Nephron progenitor cell (in vitro differentiated cells): ENCODE measurements around the gene SPNS3.

Experiments used
- DNase-seq: peaks from one replicate; pipeline ENCODE4 v3.0.0; 2021
- H3K27ac Mint-ChIP-seq: 2 replicates; pipeline ENCODE4 v1.8.0; 2021; ENCODE audit warnings: mild to moderate bottlenecking, moderate library complexity, mixed read lengths
- H3K27me3 Mint-ChIP-seq: 2 replicates; pipeline ENCODE4 v1.8.0; 2021; ENCODE audit warnings: mild to moderate bottlenecking, low read depth, mixed read lengths; ENCODE audit not compliant: poor library complexity
- H3K36me3 Mint-ChIP-seq: 2 replicates; pipeline ENCODE4 v1.8.0; 2021; ENCODE audit warnings: low read depth, mixed read lengths
- H3K4me1 Mint-ChIP-seq: 2 replicates; pipeline ENCODE4 v1.8.0; 2021; ENCODE audit warnings: mixed read lengths
- H3K4me3 Mint-ChIP-seq: 2 replicates; pipeline ENCODE4 v1.8.0; 2021; ENCODE audit warnings: mild to moderate bottlenecking, moderate library complexity, mixed read lengths
- H3K9me3 Mint-ChIP-seq: 2 replicates; pipeline ENCODE4 v1.8.0; 2021; ENCODE audit warnings: mild to moderate bottlenecking, moderate library complexity, mixed read lengths
- TF ChIP-seq, protein P1 (sequence below): fragments of 200-600 bp; sonication (generic); IDR thresholded peaks from 2 replicates; pipeline ENCODE4 v1.5.0; 2021; ENCODE audit warnings: antibody characterized with exemption

Gene SPNS3

DNA sequence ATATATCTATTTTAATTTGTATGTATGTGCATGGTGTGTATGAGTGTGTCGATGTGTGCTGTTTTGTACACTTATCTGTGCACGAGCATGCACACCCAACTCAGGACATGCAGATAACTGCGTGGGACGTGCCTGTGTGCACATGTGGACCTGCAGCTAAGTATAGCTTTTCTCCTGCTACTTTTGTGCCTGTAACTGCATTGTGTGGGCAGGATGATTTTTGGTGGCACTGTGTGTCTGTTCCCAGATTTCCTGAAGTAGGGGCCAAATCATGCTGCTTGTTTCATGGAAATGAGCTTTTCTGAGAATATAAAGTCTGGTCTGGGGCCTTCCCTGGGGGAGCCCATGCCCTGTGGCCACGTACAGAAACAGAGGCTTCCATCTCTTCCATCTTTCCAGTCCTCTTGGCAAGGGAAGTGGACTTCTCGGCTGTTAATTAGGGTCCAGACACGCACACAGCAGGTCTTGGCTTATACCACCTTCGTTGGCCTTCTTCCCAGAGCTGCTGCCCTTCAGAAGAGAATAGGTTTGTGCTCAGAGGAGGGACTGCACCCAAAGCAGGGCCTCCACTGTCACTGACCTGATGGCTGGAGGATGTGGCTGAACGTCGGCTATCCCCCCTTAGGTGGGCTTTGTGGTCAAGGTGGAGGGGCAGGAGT lies 30.2 kb downstream of the SPNS3 start:
- TF ChIP-seq, protein P1, sequence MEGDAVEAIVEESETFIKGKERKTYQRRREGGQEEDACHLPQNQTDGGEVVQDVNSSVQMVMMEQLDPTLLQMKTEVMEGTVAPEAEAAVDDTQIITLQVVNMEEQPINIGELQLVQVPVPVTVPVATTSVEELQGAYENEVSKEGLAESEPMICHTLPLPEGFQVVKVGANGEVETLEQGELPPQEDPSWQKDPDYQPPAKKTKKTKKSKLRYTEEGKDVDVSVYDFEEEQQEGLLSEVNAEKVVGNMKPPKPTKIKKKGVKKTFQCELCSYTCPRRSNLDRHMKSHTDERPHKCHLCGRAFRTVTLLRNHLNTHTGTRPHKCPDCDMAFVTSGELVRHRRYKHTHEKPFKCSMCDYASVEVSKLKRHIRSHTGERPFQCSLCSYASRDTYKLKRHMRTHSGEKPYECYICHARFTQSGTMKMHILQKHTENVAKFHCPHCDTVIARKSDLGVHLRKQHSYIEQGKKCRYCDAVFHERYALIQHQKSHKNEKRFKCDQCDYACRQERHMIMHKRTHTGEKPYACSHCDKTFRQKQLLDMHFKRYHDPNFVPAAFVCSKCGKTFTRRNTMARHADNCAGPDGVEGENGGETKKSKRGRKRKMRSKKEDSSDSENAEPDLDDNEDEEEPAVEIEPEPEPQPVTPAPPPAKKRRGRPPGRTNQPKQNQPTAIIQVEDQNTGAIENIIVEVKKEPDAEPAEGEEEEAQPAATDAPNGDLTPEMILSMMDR, result no peak
- peaks cover 23% of the 10 kb centered on the region for H3K9me3 Mint-ChIP-seq
- peaks cover 27% of the 10 kb centered on the region for H3K27me3 Mint-ChIP-seq
- peaks cover 3% of the 10 kb centered on the region for H3K36me3 Mint-ChIP-seq
- DNase-seq, result no peak
- no peak overlapping the region for H3K27ac Mint-ChIP-seq
- H3K4me3 Mint-ChIP-seq, result no peak overlapping the region
- H3K4me1 Mint-ChIP-seq, result peaks cover 19% of the 10 kb centered on the region

DNA sequence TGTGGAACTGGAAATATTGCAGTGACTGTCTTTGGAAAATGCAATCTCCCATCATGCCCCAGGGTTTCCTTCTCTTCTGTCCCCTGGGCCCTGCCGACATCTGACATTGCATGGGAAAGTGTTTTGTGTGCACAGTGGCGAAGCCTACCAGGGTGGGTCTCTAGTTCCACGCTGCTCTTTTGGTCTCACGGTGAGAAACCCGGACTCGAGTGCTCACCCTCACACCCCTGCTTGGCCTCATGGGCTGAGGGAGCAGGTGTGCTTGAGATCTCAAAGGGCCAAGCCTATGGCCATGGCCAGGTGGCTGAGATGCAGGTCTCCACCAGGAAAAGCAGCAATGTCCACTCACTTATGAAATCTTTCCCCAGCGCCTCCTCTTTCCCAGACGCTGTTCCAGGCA lies 32.0 kb downstream of the SPNS3 start:
- Mint-ChIP-seq H3K27ac (no peak overlapping the region), H3K9me3 (peaks cover 12% of the 10 kb centered on the region), H3K36me3 (no peaks in the 10 kb centered on the region), H3K4me3 (no peak overlapping the region), H3K4me1 (peaks cover 19% of the 10 kb centered on the region), H3K27me3 (peaks cover 29% of the 10 kb centered on the region)
- no peak for DNase-seq
- TF ChIP-seq, protein P1, result no peak

GRCh38 chr17:4467287-4467686 lies 33.5 kb downstream of the SPNS3 start:
- H3K27ac Mint-ChIP-seq, result peak overlapping the region; percentile 36
- TF ChIP-seq, protein P1, result no peak
- peaks cover 19% of the 10 kb centered on the region for H3K4me1 Mint-ChIP-seq
- peak; percentile 72 for DNase-seq
- H3K4me3 Mint-ChIP-seq, result no peak overlapping the region
- H3K36me3 Mint-ChIP-seq, result no peaks in the 10 kb centered on the region
- peaks cover 27% of the 10 kb centered on the region for H3K27me3 Mint-ChIP-seq
- peaks cover 4% of the 10 kb centered on the region for H3K9me3 Mint-ChIP-seq

- H3K9me3 Mint-ChIP-seq, result no peaks in the 10 kb centered on the region
- H3K27ac Mint-ChIP-seq, result no peak overlapping the region
- no peak overlapping the region for H3K4me3 Mint-ChIP-seq
- peaks cover 28% of the 10 kb centered on the region for H3K27me3 Mint-ChIP-seq
- TF ChIP-seq, protein P1, result no peak
- peaks cover 19% of the 10 kb centered on the region for H3K4me1 Mint-ChIP-seq
- no peaks in the 10 kb centered on the region for H3K36me3 Mint-ChIP-seq
- no peak for DNase-seq
These were observed 35.8 kb downstream of the SPNS3 start for GRCh38 chr17:4469552-4469951.

DNA sequence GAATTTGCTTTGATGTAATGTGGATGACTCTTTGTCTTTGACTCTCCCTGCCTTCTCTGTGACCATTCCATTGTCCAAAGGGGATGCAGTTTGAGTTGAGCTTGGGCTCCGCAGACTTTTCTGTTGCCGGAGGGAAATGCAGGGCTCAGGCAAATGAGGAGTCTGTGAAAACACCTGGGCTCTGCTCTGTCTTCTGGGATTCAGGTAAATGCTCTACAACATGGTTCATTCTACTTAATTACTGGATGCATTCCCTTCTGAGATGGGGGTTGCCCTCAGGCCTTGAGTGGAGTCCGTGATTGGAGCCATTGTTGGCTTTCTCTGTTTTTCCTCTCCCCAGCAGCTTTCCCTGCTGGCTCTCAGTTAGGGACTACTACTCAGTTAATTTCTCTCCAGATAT lies 38.5 kb downstream of the SPNS3 start:
- Mint-ChIP-seq H3K4me3 (no peak overlapping the region), H3K27me3 (peaks cover 25% of the 10 kb centered on the region), H3K27ac (no peak overlapping the region), H3K36me3 (no peaks in the 10 kb centered on the region), H3K9me3 (no peaks in the 10 kb centered on the region), H3K4me1 (peaks cover 24% of the 10 kb centered on the region)
- no peak for DNase-seq
- TF ChIP-seq, protein P1, result no peak

DNA sequence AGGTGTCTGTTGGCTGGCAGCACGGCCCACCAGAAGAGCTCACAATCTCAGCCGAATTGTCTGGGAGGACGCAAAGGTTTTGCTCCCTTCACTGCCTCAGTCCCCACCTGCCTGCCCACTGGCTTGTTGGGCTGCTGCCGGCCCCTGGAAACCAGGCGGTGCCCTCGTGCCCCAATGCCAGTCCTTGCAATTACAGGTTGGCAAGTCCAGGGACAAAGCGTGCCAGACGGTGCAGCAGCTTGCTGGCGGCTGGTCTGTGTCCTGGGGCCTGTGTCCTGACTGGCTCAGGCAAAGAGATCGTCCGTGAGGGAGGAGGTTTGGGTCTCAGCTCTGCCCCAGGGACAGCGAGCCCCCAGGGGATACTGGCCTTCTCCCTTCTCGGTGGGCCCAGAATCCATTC lies 40.4 kb downstream of the SPNS3 start:
- Mint-ChIP-seq H3K4me3 (no peak overlapping the region), H3K27me3 (peaks cover 23% of the 10 kb centered on the region), H3K9me3 (no peaks in the 10 kb centered on the region), H3K4me1 (peaks cover 21% of the 10 kb centered on the region), H3K36me3 (no peaks in the 10 kb centered on the region), H3K27ac (no peak overlapping the region)
- TF ChIP-seq, protein P1, result no peak
- DNase-seq, result no peak
